GM13977 (cell line): ENCODE results near the gene TRAM2.

Experiments
- DNase-seq: peaks from one replicate; pipeline ENCODE4 v3.0.0; 2012; ENCODE audit warnings: low spot score
- in situ Hi-C: fragments of 300-500 bp; cut with MboI; formaldehyde crosslinking; loops from one replicate; pipeline ENCODE4 v1.12.0; 2022; ENCODE audit warnings: low sequenced_read_pairs, low pct_unique_long_range_greater_than_20kb, mixed read lengths, inconsistent platforms; ENCODE audit not compliant: unreplicated experiment
- TF ChIP-seq, protein P1 (sequence below): IDR thresholded peaks from 2 replicates; pipeline ENCODE4 v1.5.1; 2012; ENCODE audit warnings: mild to moderate bottlenecking, control low read depth; ENCODE audit not compliant: insufficient read depth; ENCODE audit errors: extremely low read depth, missing control alignments

The TRAM2 gene, protein sequence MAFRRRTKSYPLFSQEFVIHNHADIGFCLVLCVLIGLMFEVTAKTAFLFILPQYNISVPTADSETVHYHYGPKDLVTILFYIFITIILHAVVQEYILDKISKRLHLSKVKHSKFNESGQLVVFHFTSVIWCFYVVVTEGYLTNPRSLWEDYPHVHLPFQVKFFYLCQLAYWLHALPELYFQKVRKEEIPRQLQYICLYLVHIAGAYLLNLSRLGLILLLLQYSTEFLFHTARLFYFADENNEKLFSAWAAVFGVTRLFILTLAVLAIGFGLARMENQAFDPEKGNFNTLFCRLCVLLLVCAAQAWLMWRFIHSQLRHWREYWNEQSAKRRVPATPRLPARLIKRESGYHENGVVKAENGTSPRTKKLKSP

GRCh38 chr6:52577022-52577777 lies at the start of gene TRAM2:
TSS of gene TRAM2 (minus strand) at chr6:52577060. CDS start at chr6:52576915, 145 bp downstream.
- in situ Hi-C loops = no loop called here
- TF ChIP-seq, protein P1, sequence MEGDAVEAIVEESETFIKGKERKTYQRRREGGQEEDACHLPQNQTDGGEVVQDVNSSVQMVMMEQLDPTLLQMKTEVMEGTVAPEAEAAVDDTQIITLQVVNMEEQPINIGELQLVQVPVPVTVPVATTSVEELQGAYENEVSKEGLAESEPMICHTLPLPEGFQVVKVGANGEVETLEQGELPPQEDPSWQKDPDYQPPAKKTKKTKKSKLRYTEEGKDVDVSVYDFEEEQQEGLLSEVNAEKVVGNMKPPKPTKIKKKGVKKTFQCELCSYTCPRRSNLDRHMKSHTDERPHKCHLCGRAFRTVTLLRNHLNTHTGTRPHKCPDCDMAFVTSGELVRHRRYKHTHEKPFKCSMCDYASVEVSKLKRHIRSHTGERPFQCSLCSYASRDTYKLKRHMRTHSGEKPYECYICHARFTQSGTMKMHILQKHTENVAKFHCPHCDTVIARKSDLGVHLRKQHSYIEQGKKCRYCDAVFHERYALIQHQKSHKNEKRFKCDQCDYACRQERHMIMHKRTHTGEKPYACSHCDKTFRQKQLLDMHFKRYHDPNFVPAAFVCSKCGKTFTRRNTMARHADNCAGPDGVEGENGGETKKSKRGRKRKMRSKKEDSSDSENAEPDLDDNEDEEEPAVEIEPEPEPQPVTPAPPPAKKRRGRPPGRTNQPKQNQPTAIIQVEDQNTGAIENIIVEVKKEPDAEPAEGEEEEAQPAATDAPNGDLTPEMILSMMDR = peak; percentile 21
- peak; percentile 88 for DNase-seq

DNA sequence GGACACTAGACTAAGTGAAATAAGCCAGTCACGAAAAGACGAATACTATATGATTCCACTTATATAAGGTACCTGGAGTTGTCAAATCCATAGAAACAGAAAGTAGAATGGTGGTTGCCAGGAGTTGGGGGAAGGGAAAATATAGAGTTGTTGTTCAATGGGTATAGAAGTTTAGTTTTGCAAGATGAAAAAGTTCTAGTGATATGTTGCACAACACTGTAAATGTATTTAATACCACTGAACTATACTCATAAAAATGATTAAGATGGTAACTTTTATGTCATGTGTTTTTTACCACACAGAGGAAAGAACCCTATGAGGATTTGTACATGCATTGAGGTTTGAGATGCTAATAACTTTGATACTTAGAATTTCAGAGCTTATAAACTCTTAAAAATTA lies 46.0 kb upstream of the TRAM2 start:
- in situ Hi-C loops = no loop called here
- TF ChIP-seq, protein P1 = no peak
- no peak for DNase-seq

DNA sequence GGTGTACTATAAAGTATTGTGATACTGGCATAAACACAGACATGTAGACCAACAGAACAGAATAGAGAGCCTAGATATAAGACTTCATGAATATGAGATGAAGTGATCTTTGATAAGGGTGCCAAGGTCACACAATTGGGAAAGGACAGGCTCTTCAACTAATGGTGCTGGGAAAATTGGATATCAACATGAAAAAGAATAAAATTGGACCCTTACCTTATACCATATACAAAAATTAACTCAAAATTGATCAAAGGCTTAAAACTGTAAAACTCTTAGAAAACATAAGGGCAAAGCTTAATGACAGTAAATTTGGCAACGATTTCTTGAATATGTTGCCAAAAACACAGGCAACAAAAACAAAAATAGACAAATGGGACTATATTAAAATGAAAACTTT lies 44.8 kb upstream of the TRAM2 start:
- DNase-seq = no peak
- TF ChIP-seq, protein P1 = no peak
- in situ Hi-C loops = no loop called here

DNA sequence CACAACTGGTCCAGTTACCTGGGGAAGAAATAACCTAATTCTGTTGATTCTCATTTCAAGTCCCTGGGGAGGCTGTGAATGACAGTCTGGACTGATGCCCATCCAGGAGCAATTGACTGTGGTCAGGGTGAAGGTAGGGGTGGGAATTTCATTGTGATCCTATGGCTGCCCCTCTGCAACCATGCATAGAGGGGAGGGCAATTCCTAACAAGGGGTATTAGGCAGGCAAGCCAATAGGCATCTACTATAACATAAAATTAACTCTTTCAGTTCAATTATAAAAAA lies 44.0 kb upstream of the TRAM2 start:
- in situ Hi-C loops = no loop called here

GRCh38 chr6:52620055-52620905 lies 43.4 kb upstream of the TRAM2 start:
- in situ Hi-C loops = no loop called here
- DNase-seq = no peak

More for the DNA sequence above, 44.0 kb upstream of the TRAM2 start:
- TF ChIP-seq, protein P1 = no peak
- DNase-seq = no peak

GRCh38 chr6:52617087-52617486 lies 40.2 kb upstream of the TRAM2 start:
- TF ChIP-seq, protein P1 = no peak
- no peak for DNase-seq
- in situ Hi-C loops = no loop called here

More at GRCh38 chr6:52620055-52620905, 43.4 kb upstream of the TRAM2 start:
- TF ChIP-seq, protein P1 = no peak
